Mucosa of stomach (tissue), 1 donor: ENCODE measurements around the gene MEP1B.

Experiments used
- H3K27me3 ChIP-seq: one replicate; pipeline ENCODE4 v1.7.0; 2013; ENCODE audit warnings: mild to moderate bottlenecking, low read length; ENCODE audit not compliant: control insufficient read depth, insufficient read depth
- H3K36me3 ChIP-seq: one replicate; pipeline ENCODE4 v1.7.0; 2013; ENCODE audit warnings: low read length; ENCODE audit not compliant: control insufficient read depth, insufficient read depth
- H3K4me1 ChIP-seq: one replicate; pipeline ENCODE4 v1.7.0; 2013; ENCODE audit warnings: mild to moderate bottlenecking, low read length; ENCODE audit not compliant: control insufficient read depth, insufficient read depth
- H3K4me3 ChIP-seq: one replicate; pipeline ENCODE4 v1.7.0; 2013; ENCODE audit warnings: low read length
- H3K9ac ChIP-seq: one replicate; pipeline ENCODE4 v1.7.0; 2013; ENCODE audit warnings: mild to moderate bottlenecking, low read length, moderate library complexity
- H3K9me3 ChIP-seq: one replicate; pipeline ENCODE4 v1.7.0; 2013; ENCODE audit warnings: mild to moderate bottlenecking, low read length, moderate library complexity; ENCODE audit not compliant: control insufficient read depth
- donor health status: Pancreatic carcinoma.

Gene MEP1B

GRCh38 chr18:32257084-32257785 lies 67.4 kb downstream of the MEP1B start:
- H3K9ac ChIP-seq = no peak overlapping the region
- H3K9me3 ChIP-seq = no peaks in the 10 kb centered on the region
- H3K4me1 ChIP-seq = peaks cover 9% of the 10 kb centered on the region
- no peaks in the 10 kb centered on the region for H3K27me3 ChIP-seq
- no peaks in the 10 kb centered on the region for H3K36me3 ChIP-seq
- H3K4me3 ChIP-seq = no peak overlapping the region

- Histone ChIP-seq H3K9me3 (no peaks in the 10 kb centered on the region), H3K27me3 (no peaks in the 10 kb centered on the region), H3K36me3 (no peaks in the 10 kb centered on the region), H3K4me3 (no peak overlapping the region), H3K4me1 (peaks cover 9% of the 10 kb centered on the region), H3K9ac (no peak overlapping the region)
Measured at GRCh38 chr18:32258148-32258547, 68.3 kb downstream of the MEP1B start.

GRCh38 chr18:32258558-32259204 lies 68.8 kb downstream of the MEP1B start:
- H3K36me3 ChIP-seq = no peaks in the 10 kb centered on the region
- no peaks in the 10 kb centered on the region for H3K27me3 ChIP-seq
- no peak overlapping the region for H3K9ac ChIP-seq
- H3K4me1 ChIP-seq = peaks cover 9% of the 10 kb centered on the region
- no peaks in the 10 kb centered on the region for H3K9me3 ChIP-seq
- no peak overlapping the region for H3K4me3 ChIP-seq

- H3K9me3 ChIP-seq = no peaks in the 10 kb centered on the region
- no peak overlapping the region for H3K4me3 ChIP-seq
- H3K4me1 ChIP-seq = peaks cover 9% of the 10 kb centered on the region
- no peak overlapping the region for H3K9ac ChIP-seq
- no peaks in the 10 kb centered on the region for H3K36me3 ChIP-seq
- H3K27me3 ChIP-seq = no peaks in the 10 kb centered on the region
Measured at GRCh38 chr18:32259553-32259952, 69.7 kb downstream of the MEP1B start.

GRCh38 chr18:32261003-32261402 lies 71.2 kb downstream of the MEP1B start:
- Histone ChIP-seq H3K4me1 (peaks cover 9% of the 10 kb centered on the region), H3K9ac (no peak overlapping the region), H3K27me3 (no peaks in the 10 kb centered on the region), H3K9me3 (no peaks in the 10 kb centered on the region), H3K4me3 (no peak overlapping the region), H3K36me3 (peaks cover 6% of the 10 kb centered on the region)

- Histone ChIP-seq H3K36me3 (peaks cover 13% of the 10 kb centered on the region), H3K4me1 (peaks cover 9% of the 10 kb centered on the region), H3K9me3 (no peaks in the 10 kb centered on the region), H3K4me3 (no peak overlapping the region), H3K9ac (no peak overlapping the region), H3K27me3 (no peaks in the 10 kb centered on the region)
Measured at GRCh38 chr18:32262092-32262491, 72.3 kb downstream of the MEP1B start.

- Histone ChIP-seq H3K36me3 (peaks cover 17% of the 10 kb centered on the region), H3K4me3 (no peak overlapping the region), H3K27me3 (no peaks in the 10 kb centered on the region), H3K9ac (no peak overlapping the region), H3K9me3 (no peaks in the 10 kb centered on the region), H3K4me1 (no peaks in the 10 kb centered on the region)
Measured at GRCh38 chr18:32264401-32264800, 74.6 kb downstream of the MEP1B start.

- H3K27me3 ChIP-seq = no peaks in the 10 kb centered on the region
- H3K4me3 ChIP-seq = no peak overlapping the region
- H3K4me1 ChIP-seq = peaks cover 8% of the 10 kb centered on the region
- H3K36me3 ChIP-seq = peaks cover 17% of the 10 kb centered on the region
- no peaks in the 10 kb centered on the region for H3K9me3 ChIP-seq
- no peak overlapping the region for H3K9ac ChIP-seq
Measured at GRCh38 chr18:32267463-32267862, 77.6 kb downstream of the MEP1B start.
